ENCODE data around the gene DNAJC7. TPM values are rescaled to one million over a fixed set of nuclear protein-coding genes. Genes with fewer than 3 reads are reported as not detected.

The DNAJC7 gene
- total and polyA plus RNA-seq, 9 of the 15 experiments (the other 6 are each of a cell fraction or from before 2014, with no cell fraction given) = 85.8 to 262 (median 157) TPM

DNA sequence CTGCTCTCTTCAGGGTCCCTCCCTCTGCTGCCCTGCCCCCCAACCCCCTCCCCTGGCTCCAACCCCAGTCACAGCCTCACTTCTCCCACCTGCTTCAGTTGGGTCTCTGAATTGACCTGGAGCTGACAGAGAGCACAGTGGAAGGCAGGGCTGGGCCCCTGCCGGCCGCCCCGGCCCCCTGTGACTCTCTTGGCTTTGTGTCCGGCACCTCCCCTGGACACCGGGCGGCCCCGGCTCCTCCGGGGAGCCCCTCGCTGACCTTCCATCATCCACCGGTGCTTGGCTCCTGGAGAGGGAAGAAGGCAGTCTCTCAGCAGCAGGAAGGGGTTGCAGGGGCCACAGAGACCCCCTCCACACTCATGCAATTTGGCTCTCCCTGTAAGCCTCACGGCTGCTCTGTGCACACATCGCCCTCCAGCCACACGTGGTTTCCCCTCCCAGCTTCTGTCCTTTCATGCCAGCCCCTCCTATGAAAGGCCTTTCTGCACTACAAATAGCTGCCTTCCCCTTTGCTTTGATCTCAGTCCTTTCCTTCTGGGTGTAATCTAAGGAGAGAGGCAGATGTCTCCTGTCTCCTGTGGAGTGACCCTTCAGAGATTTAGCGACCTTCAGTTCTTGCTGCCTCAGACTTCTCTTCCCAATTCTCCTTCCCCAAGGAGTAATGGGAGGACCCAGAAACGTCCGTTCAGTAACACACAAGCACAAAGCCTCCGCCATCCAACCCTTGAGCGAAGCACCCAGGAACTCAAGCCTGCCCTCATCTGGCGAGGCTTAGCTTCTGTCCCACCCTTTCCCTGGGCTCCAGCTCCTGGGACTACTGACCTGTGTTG lies 10.9 kb upstream of the DNAJC7 start (continued):
- no peak for TF ChIP-seq MEF2D (tag; conservative IDR thresholded peaks at IDR 0.05; ENCODE audit: low read depth)
- no peak for TF ChIP-seq DDX20 (tag; IDR thresholded peaks at IDR 0.05; ENCODE audit: low read depth)
- TF ChIP-seq, protein P1, sequence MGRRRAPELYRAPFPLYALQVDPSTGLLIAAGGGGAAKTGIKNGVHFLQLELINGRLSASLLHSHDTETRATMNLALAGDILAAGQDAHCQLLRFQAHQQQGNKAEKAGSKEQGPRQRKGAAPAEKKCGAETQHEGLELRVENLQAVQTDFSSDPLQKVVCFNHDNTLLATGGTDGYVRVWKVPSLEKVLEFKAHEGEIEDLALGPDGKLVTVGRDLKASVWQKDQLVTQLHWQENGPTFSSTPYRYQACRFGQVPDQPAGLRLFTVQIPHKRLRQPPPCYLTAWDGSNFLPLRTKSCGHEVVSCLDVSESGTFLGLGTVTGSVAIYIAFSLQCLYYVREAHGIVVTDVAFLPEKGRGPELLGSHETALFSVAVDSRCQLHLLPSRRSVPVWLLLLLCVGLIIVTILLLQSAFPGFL (CRISPR knock-in tag; IDR thresholded peaks at IDR 0.05) = no peak
- TF ChIP-seq, protein P2, sequence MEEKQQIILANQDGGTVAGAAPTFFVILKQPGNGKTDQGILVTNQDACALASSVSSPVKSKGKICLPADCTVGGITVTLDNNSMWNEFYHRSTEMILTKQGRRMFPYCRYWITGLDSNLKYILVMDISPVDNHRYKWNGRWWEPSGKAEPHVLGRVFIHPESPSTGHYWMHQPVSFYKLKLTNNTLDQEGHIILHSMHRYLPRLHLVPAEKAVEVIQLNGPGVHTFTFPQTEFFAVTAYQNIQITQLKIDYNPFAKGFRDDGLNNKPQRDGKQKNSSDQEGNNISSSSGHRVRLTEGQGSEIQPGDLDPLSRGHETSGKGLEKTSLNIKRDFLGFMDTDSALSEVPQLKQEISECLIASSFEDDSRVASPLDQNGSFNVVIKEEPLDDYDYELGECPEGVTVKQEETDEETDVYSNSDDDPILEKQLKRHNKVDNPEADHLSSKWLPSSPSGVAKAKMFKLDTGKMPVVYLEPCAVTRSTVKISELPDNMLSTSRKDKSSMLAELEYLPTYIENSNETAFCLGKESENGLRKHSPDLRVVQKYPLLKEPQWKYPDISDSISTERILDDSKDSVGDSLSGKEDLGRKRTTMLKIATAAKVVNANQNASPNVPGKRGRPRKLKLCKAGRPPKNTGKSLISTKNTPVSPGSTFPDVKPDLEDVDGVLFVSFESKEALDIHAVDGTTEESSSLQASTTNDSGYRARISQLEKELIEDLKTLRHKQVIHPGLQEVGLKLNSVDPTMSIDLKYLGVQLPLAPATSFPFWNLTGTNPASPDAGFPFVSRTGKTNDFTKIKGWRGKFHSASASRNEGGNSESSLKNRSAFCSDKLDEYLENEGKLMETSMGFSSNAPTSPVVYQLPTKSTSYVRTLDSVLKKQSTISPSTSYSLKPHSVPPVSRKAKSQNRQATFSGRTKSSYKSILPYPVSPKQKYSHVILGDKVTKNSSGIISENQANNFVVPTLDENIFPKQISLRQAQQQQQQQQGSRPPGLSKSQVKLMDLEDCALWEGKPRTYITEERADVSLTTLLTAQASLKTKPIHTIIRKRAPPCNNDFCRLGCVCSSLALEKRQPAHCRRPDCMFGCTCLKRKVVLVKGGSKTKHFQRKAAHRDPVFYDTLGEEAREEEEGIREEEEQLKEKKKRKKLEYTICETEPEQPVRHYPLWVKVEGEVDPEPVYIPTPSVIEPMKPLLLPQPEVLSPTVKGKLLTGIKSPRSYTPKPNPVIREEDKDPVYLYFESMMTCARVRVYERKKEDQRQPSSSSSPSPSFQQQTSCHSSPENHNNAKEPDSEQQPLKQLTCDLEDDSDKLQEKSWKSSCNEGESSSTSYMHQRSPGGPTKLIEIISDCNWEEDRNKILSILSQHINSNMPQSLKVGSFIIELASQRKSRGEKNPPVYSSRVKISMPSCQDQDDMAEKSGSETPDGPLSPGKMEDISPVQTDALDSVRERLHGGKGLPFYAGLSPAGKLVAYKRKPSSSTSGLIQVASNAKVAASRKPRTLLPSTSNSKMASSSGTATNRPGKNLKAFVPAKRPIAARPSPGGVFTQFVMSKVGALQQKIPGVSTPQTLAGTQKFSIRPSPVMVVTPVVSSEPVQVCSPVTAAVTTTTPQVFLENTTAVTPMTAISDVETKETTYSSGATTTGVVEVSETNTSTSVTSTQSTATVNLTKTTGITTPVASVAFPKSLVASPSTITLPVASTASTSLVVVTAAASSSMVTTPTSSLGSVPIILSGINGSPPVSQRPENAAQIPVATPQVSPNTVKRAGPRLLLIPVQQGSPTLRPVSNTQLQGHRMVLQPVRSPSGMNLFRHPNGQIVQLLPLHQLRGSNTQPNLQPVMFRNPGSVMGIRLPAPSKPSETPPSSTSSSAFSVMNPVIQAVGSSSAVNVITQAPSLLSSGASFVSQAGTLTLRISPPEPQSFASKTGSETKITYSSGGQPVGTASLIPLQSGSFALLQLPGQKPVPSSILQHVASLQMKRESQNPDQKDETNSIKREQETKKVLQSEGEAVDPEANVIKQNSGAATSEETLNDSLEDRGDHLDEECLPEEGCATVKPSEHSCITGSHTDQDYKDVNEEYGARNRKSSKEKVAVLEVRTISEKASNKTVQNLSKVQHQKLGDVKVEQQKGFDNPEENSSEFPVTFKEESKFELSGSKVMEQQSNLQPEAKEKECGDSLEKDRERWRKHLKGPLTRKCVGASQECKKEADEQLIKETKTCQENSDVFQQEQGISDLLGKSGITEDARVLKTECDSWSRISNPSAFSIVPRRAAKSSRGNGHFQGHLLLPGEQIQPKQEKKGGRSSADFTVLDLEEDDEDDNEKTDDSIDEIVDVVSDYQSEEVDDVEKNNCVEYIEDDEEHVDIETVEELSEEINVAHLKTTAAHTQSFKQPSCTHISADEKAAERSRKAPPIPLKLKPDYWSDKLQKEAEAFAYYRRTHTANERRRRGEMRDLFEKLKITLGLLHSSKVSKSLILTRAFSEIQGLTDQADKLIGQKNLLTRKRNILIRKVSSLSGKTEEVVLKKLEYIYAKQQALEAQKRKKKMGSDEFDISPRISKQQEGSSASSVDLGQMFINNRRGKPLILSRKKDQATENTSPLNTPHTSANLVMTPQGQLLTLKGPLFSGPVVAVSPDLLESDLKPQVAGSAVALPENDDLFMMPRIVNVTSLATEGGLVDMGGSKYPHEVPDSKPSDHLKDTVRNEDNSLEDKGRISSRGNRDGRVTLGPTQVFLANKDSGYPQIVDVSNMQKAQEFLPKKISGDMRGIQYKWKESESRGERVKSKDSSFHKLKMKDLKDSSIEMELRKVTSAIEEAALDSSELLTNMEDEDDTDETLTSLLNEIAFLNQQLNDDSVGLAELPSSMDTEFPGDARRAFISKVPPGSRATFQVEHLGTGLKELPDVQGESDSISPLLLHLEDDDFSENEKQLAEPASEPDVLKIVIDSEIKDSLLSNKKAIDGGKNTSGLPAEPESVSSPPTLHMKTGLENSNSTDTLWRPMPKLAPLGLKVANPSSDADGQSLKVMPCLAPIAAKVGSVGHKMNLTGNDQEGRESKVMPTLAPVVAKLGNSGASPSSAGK (IDR thresholded peaks at IDR 0.05) = no peak
- TF ChIP-seq GATA2 (CRISPR knock-in tag; IDR thresholded peaks at IDR 0.05) = no peak
- TF ChIP-seq CHD2 (IDR thresholded peaks at IDR 0.05; ENCODE audit: low read depth, low read length) = no peak
- no peak for TF ChIP-seq MAFF (IDR thresholded peaks at IDR 0.05; ENCODE audit: low read length)
- no peak for TF ChIP-seq ZFP30 (CRISPR knock-in tag; IDR thresholded peaks at IDR 0.05; ENCODE audit: borderline replicate concordance)
- no peak for TF ChIP-seq CBFB (CRISPR knock-in tag; IDR thresholded peaks at IDR 0.05)
- no peak for TF ChIP-seq GTF2F1 (IDR thresholded peaks at IDR 0.05; ENCODE audit: low read depth, low read length)
- TF ChIP-seq XRCC4 (IDR thresholded peaks at IDR 0.05; ENCODE audit: extremely low read depth, insufficient read depth, insufficient read length) = no peak
- peak; percentile 27; the same call in 1 of the 2 replicates for TF ChIP-seq LEF1 (IDR thresholded peaks at IDR 0.05)
